ENCODE data around the gene GOLGA6L24.
"Not testable (repeated sequence)": the region's sequence is repeated elsewhere in the genome, so short reads cannot be mapped to it uniquely, and the experiment has no call there.

Gene GOLGA6L24

GRCh38 chr15:28322129-28322588, 35.7 kb downstream of the GOLGA6L24 start, which contains the start of gene HERC2:
HERC2 (minus strand) TSS chr15:28322179; CDS start chr15:28321433, 746 bp downstream.
- H3K56ac ChIP-seq (ENCODE audit: low read length); H3K4me1 ChIP-seq (ENCODE audit: control insufficient read depth, low read depth, low read length); H3K36me3 ChIP-seq (ENCODE audit: control insufficient read depth, insufficient read depth, low read length); H3K4ac ChIP-seq (ENCODE audit: low read depth, low read length); H2AK5ac ChIP-seq (ENCODE audit: low read length); H2BK120ac ChIP-seq (ENCODE audit: low read depth, low read length); H3K79me1 ChIP-seq (ENCODE audit: low read length); H3K4me3 ChIP-seq (ENCODE audit: low read length); H3K4me2 ChIP-seq (ENCODE audit: low read length); H3K27me3 ChIP-seq (ENCODE audit: insufficient read depth, low read length, poor library complexity); H2BK15ac ChIP-seq (replicated peaks; ENCODE audit: low read depth); H3K27ac ChIP-seq (ENCODE audit: low read depth, low read length); H2BK5ac ChIP-seq (ENCODE audit: low read length); H3K18ac ChIP-seq (ENCODE audit: low read length); H3K23ac ChIP-seq (ENCODE audit: low read length); H4K8ac ChIP-seq (ENCODE audit: low read depth, low read length); H3K79me2 ChIP-seq (ENCODE audit: control insufficient read depth, insufficient read depth, low read length); H4K5ac ChIP-seq (ENCODE audit: low read length); DNase-seq: not testable (repeated sequence)
- peak within 1 kb of the TSS; percentile 42 for H3K9ac ChIP-seq (ENCODE audit: low read length)
- no CpG with 5 or more reads among the region's 52 CpGs for WGBS (ENCODE audit: extremely low coverage, insufficient coverage, low lambda C conversion rate)

- not testable (repeated sequence) for H3K18ac ChIP-seq (ENCODE audit: low read length); H3K4me3 ChIP-seq (ENCODE audit: low read length); H3K79me2 ChIP-seq (ENCODE audit: control insufficient read depth, insufficient read depth, low read length); H3K56ac ChIP-seq (ENCODE audit: low read length); H2BK120ac ChIP-seq (ENCODE audit: low read depth, low read length); H3K27me3 ChIP-seq (ENCODE audit: insufficient read depth, low read length, poor library complexity); H3K36me3 ChIP-seq (ENCODE audit: control insufficient read depth, insufficient read depth, low read length); H3K4me1 ChIP-seq (ENCODE audit: control insufficient read depth, low read depth, low read length); DNase-seq; H3K27ac ChIP-seq (ENCODE audit: low read depth, low read length); H2BK5ac ChIP-seq (ENCODE audit: low read length); H4K8ac ChIP-seq (ENCODE audit: low read depth, low read length); H2AK5ac ChIP-seq (ENCODE audit: low read length); H3K79me1 ChIP-seq (ENCODE audit: low read length); H2BK15ac ChIP-seq (replicated peaks; ENCODE audit: low read depth); H3K23ac ChIP-seq (ENCODE audit: low read length); H3K4ac ChIP-seq (ENCODE audit: low read depth, low read length); H3K4me2 ChIP-seq (ENCODE audit: low read length); H4K5ac ChIP-seq (ENCODE audit: low read length)
- peak overlapping the region; percentile 42 for H3K9ac ChIP-seq (ENCODE audit: low read length)
- no CpG with 5 or more reads among the region's 39 CpGs for WGBS (ENCODE audit: extremely low coverage, insufficient coverage, low lambda C conversion rate)
Measured at GRCh38 chr15:28321358-28322078, 36.4 kb downstream of the GOLGA6L24 start.

GRCh38 chr15:28319725-28320124, 38.2 kb downstream of the GOLGA6L24 start:
- not testable (repeated sequence) for H3K36me3 ChIP-seq (ENCODE audit: control insufficient read depth, insufficient read depth, low read length); H3K4me1 ChIP-seq (ENCODE audit: control insufficient read depth, low read depth, low read length); H3K79me2 ChIP-seq (ENCODE audit: control insufficient read depth, insufficient read depth, low read length); H2BK15ac ChIP-seq (replicated peaks; ENCODE audit: low read depth); H3K23ac ChIP-seq (ENCODE audit: low read length); H3K27ac ChIP-seq (ENCODE audit: low read depth, low read length); DNase-seq; H2BK120ac ChIP-seq (ENCODE audit: low read depth, low read length); H3K9ac ChIP-seq (ENCODE audit: low read length); H4K5ac ChIP-seq (ENCODE audit: low read length); H3K18ac ChIP-seq (ENCODE audit: low read length); H3K79me1 ChIP-seq (ENCODE audit: low read length); H2BK5ac ChIP-seq (ENCODE audit: low read length); H2AK5ac ChIP-seq (ENCODE audit: low read length); H3K4ac ChIP-seq (ENCODE audit: low read depth, low read length); H3K4me3 ChIP-seq (ENCODE audit: low read length); H4K8ac ChIP-seq (ENCODE audit: low read depth, low read length); H3K56ac ChIP-seq (ENCODE audit: low read length); H3K27me3 ChIP-seq (ENCODE audit: insufficient read depth, low read length, poor library complexity); H3K4me2 ChIP-seq (ENCODE audit: low read length)
- 100% methylated on average over 1 of the region's 1 CpG for WGBS (ENCODE audit: extremely low coverage, insufficient coverage, low lambda C conversion rate)

- no CpG with 5 or more reads among the region's 3 CpGs for WGBS (ENCODE audit: extremely low coverage, insufficient coverage, low lambda C conversion rate)
- H3K23ac ChIP-seq (ENCODE audit: low read length); H3K79me1 ChIP-seq (ENCODE audit: low read length): not testable (repeated sequence)
Measured at GRCh38 chr15:28318828-28319227, 39.1 kb downstream of the GOLGA6L24 start.

GRCh38 chr15:28318122-28318521, 39.8 kb downstream of the GOLGA6L24 start:
- not testable (repeated sequence) for H3K79me1 ChIP-seq (ENCODE audit: low read length); H2BK15ac ChIP-seq (replicated peaks; ENCODE audit: low read depth); DNase-seq; H3K4me3 ChIP-seq (ENCODE audit: low read length); H2AK5ac ChIP-seq (ENCODE audit: low read length); H3K4me1 ChIP-seq (ENCODE audit: control insufficient read depth, low read depth, low read length); H2BK120ac ChIP-seq (ENCODE audit: low read depth, low read length); H3K27me3 ChIP-seq (ENCODE audit: insufficient read depth, low read length, poor library complexity); H3K4me2 ChIP-seq (ENCODE audit: low read length); H3K23ac ChIP-seq (ENCODE audit: low read length); H3K27ac ChIP-seq (ENCODE audit: low read depth, low read length); H2BK5ac ChIP-seq (ENCODE audit: low read length); H3K56ac ChIP-seq (ENCODE audit: low read length); H3K79me2 ChIP-seq (ENCODE audit: control insufficient read depth, insufficient read depth, low read length); H3K18ac ChIP-seq (ENCODE audit: low read length); H3K9ac ChIP-seq (ENCODE audit: low read length); H4K5ac ChIP-seq (ENCODE audit: low read length); H4K8ac ChIP-seq (ENCODE audit: low read depth, low read length); H3K4ac ChIP-seq (ENCODE audit: low read depth, low read length); H3K36me3 ChIP-seq (ENCODE audit: control insufficient read depth, insufficient read depth, low read length)
- no CpG with 5 or more reads among the region's 13 CpGs for WGBS (ENCODE audit: extremely low coverage, insufficient coverage, low lambda C conversion rate)

More at GRCh38 chr15:28318828-28319227, 39.1 kb downstream of the GOLGA6L24 start:
- not testable (repeated sequence) for H2BK5ac ChIP-seq (ENCODE audit: low read length); H3K4me2 ChIP-seq (ENCODE audit: low read length); H2AK5ac ChIP-seq (ENCODE audit: low read length); H3K27ac ChIP-seq (ENCODE audit: low read depth, low read length); H3K9ac ChIP-seq (ENCODE audit: low read length); H2BK15ac ChIP-seq (replicated peaks; ENCODE audit: low read depth); H3K36me3 ChIP-seq (ENCODE audit: control insufficient read depth, insufficient read depth, low read length); DNase-seq; H3K27me3 ChIP-seq (ENCODE audit: insufficient read depth, low read length, poor library complexity); H3K4me1 ChIP-seq (ENCODE audit: control insufficient read depth, low read depth, low read length); H3K4me3 ChIP-seq (ENCODE audit: low read length); H3K18ac ChIP-seq (ENCODE audit: low read length); H4K8ac ChIP-seq (ENCODE audit: low read depth, low read length); H2BK120ac ChIP-seq (ENCODE audit: low read depth, low read length); H3K4ac ChIP-seq (ENCODE audit: low read depth, low read length); H4K5ac ChIP-seq (ENCODE audit: low read length); H3K79me2 ChIP-seq (ENCODE audit: control insufficient read depth, insufficient read depth, low read length); H3K56ac ChIP-seq (ENCODE audit: low read length)

- not testable (repeated sequence) for H3K18ac ChIP-seq (ENCODE audit: low read length); H3K9ac ChIP-seq (ENCODE audit: low read length); H2BK15ac ChIP-seq (replicated peaks; ENCODE audit: low read depth); H3K4me1 ChIP-seq (ENCODE audit: control insufficient read depth, low read depth, low read length); H3K4ac ChIP-seq (ENCODE audit: low read depth, low read length); H3K79me1 ChIP-seq (ENCODE audit: low read length); H2AK5ac ChIP-seq (ENCODE audit: low read length); H3K4me3 ChIP-seq (ENCODE audit: low read length); H4K5ac ChIP-seq (ENCODE audit: low read length); H3K56ac ChIP-seq (ENCODE audit: low read length); H3K27me3 ChIP-seq (ENCODE audit: insufficient read depth, low read length, poor library complexity); H3K36me3 ChIP-seq (ENCODE audit: control insufficient read depth, insufficient read depth, low read length); H3K27ac ChIP-seq (ENCODE audit: low read depth, low read length); H4K8ac ChIP-seq (ENCODE audit: low read depth, low read length); H2BK5ac ChIP-seq (ENCODE audit: low read length); DNase-seq; H3K4me2 ChIP-seq (ENCODE audit: low read length); H3K79me2 ChIP-seq (ENCODE audit: control insufficient read depth, insufficient read depth, low read length); H2BK120ac ChIP-seq (ENCODE audit: low read depth, low read length); H3K23ac ChIP-seq (ENCODE audit: low read length)
- WGBS (ENCODE audit: extremely low coverage, insufficient coverage, low lambda C conversion rate) = no CpG with 5 or more reads among the region's 7 CpGs
Measured at GRCh38 chr15:28316958-28317357, 40.9 kb downstream of the GOLGA6L24 start.
